Neuronal stem cell (in vitro differentiated cells): ENCODE results near the gene SLC35D3. TPM values are rescaled to one million over a fixed set of nuclear protein-coding genes. Genes with fewer than 3 reads are reported as not detected.
"Not testable (repeated sequence)": the region's sequence is repeated elsewhere in the genome, so short reads cannot be mapped to it uniquely, and the experiment has no call there.

Experiments used
- DNase-seq: peaks from one replicate; pipeline ENCODE4 v3.0.0-alpha.2; 2013; ENCODE audit warnings: low spot score
- H2AFZ ChIP-seq: one replicate; pipeline ENCODE4 v1.6.1; 2013; ENCODE audit warnings: mild to moderate bottlenecking, low read length, inconsistent platforms
- H2AK5ac ChIP-seq: 2 replicates; pipeline ENCODE4 v1.6.1; 2013; ENCODE audit warnings: low read depth, mild to moderate bottlenecking, inconsistent platforms, low read length, moderate library complexity, mixed read lengths
- H2BK120ac ChIP-seq: 2 replicates; pipeline ENCODE4 v1.6.1; 2013; ENCODE audit warnings: low read depth, mild to moderate bottlenecking, inconsistent platforms, low read length, moderate library complexity, mixed read lengths
- H2BK12ac ChIP-seq: one replicate; pipeline ENCODE4 v1.6.1; 2013; ENCODE audit warnings: low read length, inconsistent platforms
- H2BK15ac ChIP-seq: 2 replicates; pipeline ENCODE4 v1.6.1; 2013; ENCODE audit warnings: mild to moderate bottlenecking, low read length, inconsistent platforms, mixed read lengths
- H2BK5ac ChIP-seq: one replicate; pipeline ENCODE4 v1.6.1; 2013; ENCODE audit warnings: inconsistent platforms, mild to moderate bottlenecking, low read length, moderate library complexity
- H3K14ac ChIP-seq: one replicate; pipeline ENCODE4 v1.6.1; 2013; ENCODE audit warnings: low read length, inconsistent platforms
- H3K18ac ChIP-seq: 2 replicates; pipeline ENCODE4 v1.6.1; 2013; ENCODE audit warnings: low read length, inconsistent platforms
- H3K23ac ChIP-seq: 2 replicates; pipeline ENCODE4 v1.6.1; 2013; ENCODE audit warnings: low read depth, mild to moderate bottlenecking, mixed read lengths, low read length, inconsistent platforms; ENCODE audit not compliant: poor library complexity
- H3K27ac ChIP-seq: replicated peaks from 3 replicates; pipeline ENCODE4 v1.5.1; 2013; ENCODE audit warnings: low read length, inconsistent platforms
- H3K27me3 ChIP-seq, 3 experiments: 2 replicates each; pipeline ENCODE4 v1.6.1; 2013; ENCODE audit warnings: low read length in 3 of 3, mild to moderate bottlenecking in 2 of 3, inconsistent platforms in 1 of 3, low read depth in 1 of 3, mixed read lengths in 1 of 3, moderate library complexity in 1 of 3; ENCODE audit not compliant: control insufficient read depth in 3 of 3, insufficient read depth in 3 of 3
- H3K36me3 ChIP-seq, 2 donors: replicated peaks in 1 of 2; 2 replicates each; pipeline ENCODE4 v1.6.1; 2013; ENCODE audit warnings: low read length in 2 of 2; ENCODE audit not compliant: control insufficient read depth in 2 of 2, insufficient read depth in 2 of 2
- H3K4ac ChIP-seq: 2 replicates; pipeline ENCODE4 v1.6.1; 2013; ENCODE audit warnings: inconsistent platforms, mild to moderate bottlenecking, low read length, moderate library complexity
- H3K4me1 ChIP-seq, 2 donors: 1 replicate in 1 of 2; 2 replicates in 1 of 2; pipeline ENCODE4 v1.6.1; 2013; ENCODE audit warnings: low read length in 2 of 2, low read depth in 1 of 2; ENCODE audit not compliant: control insufficient read depth in 2 of 2, insufficient read depth in 1 of 2
- H3K4me2 ChIP-seq: one replicate; pipeline ENCODE4 v1.6.1; 2013; ENCODE audit warnings: mild to moderate bottlenecking, low read length, inconsistent platforms; ENCODE audit not compliant: insufficient read depth, poor library complexity, severe bottlenecking
- H3K4me3 ChIP-seq, 2 donors: 2 replicates each; pipeline ENCODE4 v1.5.1; 2013; ENCODE audit warnings: low read length in 2 of 2, mild to moderate bottlenecking in 2 of 2, inconsistent platforms in 1 of 2, moderate library complexity in 1 of 2
- H3K79me1 ChIP-seq: one replicate; pipeline ENCODE4 v1.6.1; 2013; ENCODE audit warnings: low read depth, mild to moderate bottlenecking, inconsistent platforms, low read length, moderate library complexity
- H3K9ac ChIP-seq: one replicate; pipeline ENCODE4 v1.6.1; 2013; ENCODE audit warnings: mild to moderate bottlenecking, low read depth, low read length, inconsistent platforms; ENCODE audit not compliant: poor library complexity
- H3K9me3 ChIP-seq, 2 donors: replicated peaks in 1 of 2; 2 replicates each; pipeline versions ENCODE3 to v1.6.1; 2013; ENCODE audit warnings: low read length in 2 of 2, mild to moderate bottlenecking in 2 of 2, inconsistent platforms in 1 of 2, low read depth in 1 of 2, mixed read lengths in 1 of 2, moderate library complexity in 1 of 2; ENCODE audit not compliant: control insufficient read depth in 2 of 2, insufficient read depth in 1 of 2
- H4K8ac ChIP-seq: one replicate; pipeline ENCODE4 v1.6.1; 2013; ENCODE audit warnings: low read depth, mild to moderate bottlenecking, inconsistent platforms, low read length, moderate library complexity
- H4K91ac ChIP-seq: one replicate; pipeline ENCODE4 v1.6.1; 2013; ENCODE audit warnings: low read length, low read depth, mild to moderate bottlenecking, inconsistent platforms; ENCODE audit not compliant: poor library complexity
- WGBS, 2 donors: extraction: QIAGEN DNeasy Blood & Tissue Kit; methylation state at CpG; one replicate each; pipeline ENCODE4 v1.1.7; 2013; ENCODE audit warnings: missing lambda C conversion rate in 2 of 2, mixed read lengths in 1 of 2; ENCODE audit not compliant: insufficient read length in 2 of 2, insufficient replicate concordance in 1 of 2; ENCODE audit errors: extremely low coverage in 2 of 2; 5-methylcytosine and 5-hydroxymethylcytosine counted together
- polyA plus RNA-seq, 2 experiments: library from polyadenylated mRNA; stranded (reverse); fragments of 200-250 nt; gene quantifications; one replicate each; pipeline ENCODE4 v1.2.3, GENCODE V29; 2013

The SLC35D3 gene, protein sequence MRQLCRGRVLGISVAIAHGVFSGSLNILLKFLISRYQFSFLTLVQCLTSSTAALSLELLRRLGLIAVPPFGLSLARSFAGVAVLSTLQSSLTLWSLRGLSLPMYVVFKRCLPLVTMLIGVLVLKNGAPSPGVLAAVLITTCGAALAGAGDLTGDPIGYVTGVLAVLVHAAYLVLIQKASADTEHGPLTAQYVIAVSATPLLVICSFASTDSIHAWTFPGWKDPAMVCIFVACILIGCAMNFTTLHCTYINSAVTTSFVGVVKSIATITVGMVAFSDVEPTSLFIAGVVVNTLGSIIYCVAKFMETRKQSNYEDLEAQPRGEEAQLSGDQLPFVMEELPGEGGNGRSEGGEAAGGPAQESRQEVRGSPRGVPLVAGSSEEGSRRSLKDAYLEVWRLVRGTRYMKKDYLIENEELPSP
- polyA plus RNA-seq (2013, experiment 1 of 2) = 0.03 TPM
- 0.01 TPM for polyA plus RNA-seq (2013, experiment 2 of 2)

DNA sequence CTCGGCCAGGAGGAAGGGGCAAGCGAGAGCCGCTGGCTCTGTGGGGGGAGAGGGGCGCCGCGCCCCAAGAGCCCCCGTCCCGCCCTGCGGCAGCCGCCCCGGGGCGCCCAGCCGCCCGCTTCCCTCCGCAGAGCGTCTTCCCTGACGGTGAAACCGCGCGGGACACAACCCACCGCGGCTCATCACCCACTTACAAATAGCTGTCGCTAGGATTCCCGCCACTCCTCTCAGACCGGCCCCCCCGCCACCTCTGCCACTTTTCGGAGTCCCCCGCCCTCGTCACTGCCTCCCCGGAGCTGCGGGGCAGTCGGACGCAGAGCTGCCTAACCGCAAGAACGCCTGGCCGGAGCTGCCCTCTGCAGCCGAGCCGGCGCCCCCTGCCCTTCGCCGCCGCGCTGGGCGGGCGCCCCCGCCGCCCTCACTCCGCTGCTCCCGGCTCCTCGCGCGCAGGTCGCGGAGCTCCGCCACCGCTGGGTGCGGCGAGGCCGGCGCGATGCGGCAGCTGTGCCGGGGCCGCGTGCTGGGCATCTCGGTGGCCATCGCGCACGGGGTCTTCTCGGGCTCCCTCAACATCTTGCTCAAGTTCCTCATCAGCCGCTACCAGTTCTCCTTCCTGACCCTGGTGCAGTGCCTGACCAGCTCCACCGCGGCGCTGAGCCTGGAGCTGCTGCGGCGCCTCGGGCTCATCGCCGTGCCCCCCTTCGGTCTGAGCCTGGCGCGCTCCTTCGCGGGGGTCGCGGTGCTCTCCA, at the start of gene SLC35D3:
TSS of gene SLC35D3 (plus strand) at position 366 of the 749 bp plus-strand sequence. CDS start at position 494, 128 bp downstream.
- Histone ChIP-seq H2BK12ac (peak within 1 kb of the TSS; percentile 46), H3K9me3 (peaks cover 0 to 2% of the 10 kb centered on the region in 2 donors), H2BK15ac (peak within 1 kb of the TSS; percentile 67), H3K14ac (peak within 1 kb of the TSS; percentile 38), H3K23ac (peak within 1 kb of the TSS; percentile 31), H3K79me1 (peaks cover 4% of the 10 kb centered on the region), H2AK5ac (peak within 1 kb of the TSS; percentile 61), H4K8ac (no peak within 1 kb of the TSS), H4K91ac (no peak within 1 kb of the TSS), H3K9ac (peak within 1 kb of the TSS; percentile 81), H3K4me3 (peak within 1 kb of the TSS; percentile 50 to 79), H2BK5ac (peak within 1 kb of the TSS; percentile 66), H3K4ac (no peak within 1 kb of the TSS), H3K36me3 (no peaks in the 10 kb centered on the region), H2BK120ac (no peak within 1 kb of the TSS), H3K27ac (no peak within 1 kb of the TSS), H3K4me2 (peak within 1 kb of the TSS; percentile 97), H3K27me3 (peaks cover 19 to 73% (median 51%) of the 10 kb centered on the region in 3 experiments), H3K4me1 (peaks cover 3 to 4% of the 10 kb centered on the region in 2 donors), H2AFZ (peak within 1 kb of the TSS; percentile 99), H3K18ac (peak within 1 kb of the TSS; percentile 82)
- peak; percentile 24 for DNase-seq
- WGBS, 2 donors = no CpG with 5 or more reads among the region's 86 CpGs

DNA sequence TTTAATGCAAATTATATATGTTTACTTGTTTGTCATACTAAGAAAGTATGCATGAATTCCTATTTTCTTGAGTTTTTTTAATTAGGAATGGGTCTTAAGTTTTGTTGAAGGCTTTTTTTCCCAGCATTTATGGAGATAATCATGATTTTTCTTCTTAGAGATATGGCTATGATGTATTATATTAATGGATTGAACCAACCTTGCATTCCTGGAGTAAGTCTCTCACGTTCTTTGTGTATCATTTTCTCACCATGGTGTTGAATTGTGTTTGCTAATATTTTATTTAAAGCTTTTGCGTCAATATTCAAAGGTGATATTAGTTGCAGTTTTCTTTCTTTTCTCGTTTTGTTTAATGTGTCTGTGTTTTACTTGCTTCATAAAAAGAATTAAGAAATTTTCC, 48.4 kb upstream of the SLC35D3 start:
- peaks cover 0 to 3% of the 10 kb centered on the region in 2 donors for H3K36me3 ChIP-seq
- no peak overlapping the region for H3K9ac ChIP-seq
- no peak overlapping the region for H2BK5ac ChIP-seq
- no peak overlapping the region for H2AK5ac ChIP-seq
- no peak overlapping the region for H4K8ac ChIP-seq
- H3K27me3 ChIP-seq = no peaks in the 10 kb centered on the region
- no peak overlapping the region for H2AFZ ChIP-seq
- no CpG with 5 or more reads among the region's 3 CpGs for WGBS, 2 donors
- H2BK12ac ChIP-seq = no peak overlapping the region
- H3K18ac ChIP-seq = no peak overlapping the region
- no peak overlapping the region for H2BK120ac ChIP-seq
- H3K4me2 ChIP-seq = no peak overlapping the region
- no peak for DNase-seq
- H3K14ac ChIP-seq = no peak overlapping the region
- H3K4me1 ChIP-seq = no peaks in the 10 kb centered on the region
- H3K4me3 ChIP-seq = no peak overlapping the region
- peaks cover 2 to 13% of the 10 kb centered on the region in 2 donors for H3K9me3 ChIP-seq
- H3K4ac ChIP-seq = no peak overlapping the region
- H3K27ac ChIP-seq = no peak overlapping the region
- H3K23ac ChIP-seq = no peak overlapping the region
- H3K79me1 ChIP-seq = peaks cover 2% of the 10 kb centered on the region
- no peak overlapping the region for H2BK15ac ChIP-seq
- no peak overlapping the region for H4K91ac ChIP-seq

DNA sequence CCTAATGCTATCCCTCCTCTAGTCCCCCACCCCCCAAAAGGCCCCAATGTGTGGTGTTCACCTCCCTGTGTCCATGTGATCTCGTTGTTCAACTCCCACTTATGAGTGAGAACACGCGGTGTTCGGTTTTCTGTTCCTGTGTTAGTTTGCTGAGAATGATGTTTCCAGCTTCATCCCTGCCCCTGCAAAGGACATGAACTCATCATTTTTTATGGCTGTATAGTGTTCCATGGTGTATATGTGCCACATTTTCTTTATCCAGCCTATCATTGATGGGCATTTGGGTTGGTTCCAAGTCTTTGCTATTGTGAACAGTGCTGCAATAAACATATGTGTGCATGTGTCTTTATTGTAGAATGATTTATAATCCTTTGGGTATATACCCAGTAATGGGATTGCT, 45.6 kb upstream of the SLC35D3 start:
- H3K79me1 ChIP-seq, H2BK120ac ChIP-seq, H3K14ac ChIP-seq, H3K18ac ChIP-seq, H2BK5ac ChIP-seq, H3K9ac ChIP-seq, H3K4me3 ChIP-seq, H3K27ac ChIP-seq, H3K36me3 ChIP-seq, H2AFZ ChIP-seq, H4K8ac ChIP-seq, H3K4ac ChIP-seq, H2AK5ac ChIP-seq, H2BK12ac ChIP-seq, H3K4me1 ChIP-seq, H3K23ac ChIP-seq, H3K27me3 ChIP-seq, H4K91ac ChIP-seq, DNase-seq, H2BK15ac ChIP-seq, H3K4me2 ChIP-seq: not testable (repeated sequence)
- peaks cover 2 to 13% of the 10 kb centered on the region in 2 donors for H3K9me3 ChIP-seq
- no CpG with 5 or more reads among the region's 4 CpGs for WGBS, 2 donors
